ENCODE measurements around the gene PAPPA2. TPM values are rescaled to one million over a fixed set of nuclear protein-coding genes. Genes with fewer than 3 reads are reported as not detected.
A peak's percentile ranks its signal among the peaks of the same experiment; 100 is the strongest.

Gene PAPPA2
- total and polyA plus RNA-seq, 2 of the 8 experiments (the other 6 are each of a cell fraction or from before 2014, with no cell fraction given) = 0.08 to 0.88 TPM

DNA sequence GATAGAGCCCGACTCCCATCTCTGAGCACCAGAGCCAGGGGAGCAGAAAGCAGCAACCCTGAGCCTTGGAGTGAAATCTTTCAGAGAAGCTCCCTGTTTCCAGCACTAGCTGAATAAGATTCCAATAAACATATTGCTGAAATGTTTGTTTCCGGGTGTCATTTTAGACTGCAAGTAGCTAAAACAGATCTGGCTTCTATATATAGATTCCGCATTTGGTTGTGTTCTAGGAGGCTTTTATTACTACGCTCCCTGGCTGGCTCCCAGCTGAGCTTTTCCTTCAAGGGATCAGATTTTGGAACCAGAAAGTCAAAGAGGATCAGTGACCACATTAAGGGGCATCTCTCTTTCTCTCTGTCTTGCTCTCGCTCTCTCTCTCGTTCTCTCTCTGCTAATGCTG is 88.2 kb downstream of the PAPPA2 start:
- ChIA-PET POLR2A (ENCODE audit: partially characterized antibody) (no interaction called here), CTCF (ENCODE audit: partially characterized antibody) (interaction anchor here (0.6 to 4.9 kb wide), 4 partner anchors 9 to 21 kb away, joined by 3 to 33 read pairs (median 3); no protein-coding TSS in a partner anchor)
- Histone ChIP-seq H3K27me3 (replicated peaks in 1 of 4; ENCODE audit: control insufficient read depth in 3 of 4, extremely low read depth in 1 of 4, insufficient read depth in 3 of 4, low read length in 3 of 4) (no peaks in the 10 kb centered on the region), H3K14ac (ENCODE audit: insufficient read length) (no peak overlapping the region), H2BK5ac (ENCODE audit: low read depth, low read length) (no peak overlapping the region), H3K27ac (ENCODE audit: low read depth, low read length) (no peak overlapping the region), H2BK12ac (ENCODE audit: low read depth, low read length) (no peak overlapping the region), H4K20me1 (replicated peaks in 1 of 2; ENCODE audit: control insufficient read depth in 1 of 2, insufficient read depth in 2 of 2, low read length in 2 of 2) (no peaks in the 10 kb centered on the region), H3K9ac (replicated peaks in 1 of 4; ENCODE audit: extremely low read depth in 1 of 4, low read depth in 3 of 4, low read length in 3 of 4) (peak overlapping the region in 1 of 4 experiments; percentile 30; a peak in 1 of 7 replicates), H2BK20ac (ENCODE audit: low read length) (no peak overlapping the region), H3K79me2 (ENCODE audit: control insufficient read depth in 1 of 2, insufficient read depth in 2 of 2, low read length in 2 of 2) (no peaks in the 10 kb centered on the region), H3K23me2 (ENCODE audit: low read depth, low read length) (peaks cover 7% of the 10 kb centered on the region; the same call in 1 of the 2 replicates), H3K4me2 (ENCODE audit: insufficient read depth in 1 of 2, low read depth in 2 of 2, low read length in 2 of 2) (peak overlapping the region in 1 of 2 experiments; percentile 92; a peak in 2 of 4 replicates), H3K36me3 (ENCODE audit: control insufficient read depth in 2 of 4, insufficient read depth in 4 of 4, low read length in 3 of 4) (no peaks in the 10 kb centered on the region), H4K8ac (ENCODE audit: extremely low read depth, insufficient read depth, low read length) (no peak overlapping the region), H4K91ac (replicated peaks; ENCODE audit: insufficient read length, low read length) (no peak overlapping the region), H4K5ac (ENCODE audit: insufficient read length, low read depth, low read length) (no peak overlapping the region), H3K18ac (ENCODE audit: extremely low read depth, low read length) (no peak overlapping the region), H2BK15ac (ENCODE audit: low read length) (no peak overlapping the region), H2AFZ (ENCODE audit: low read length) (no peak overlapping the region; the same call in 1 of the 2 replicates), H3K79me1 (ENCODE audit: low read depth, low read length) (no peaks in the 10 kb centered on the region), H2BK120ac (replicated peaks; ENCODE audit: low read depth, low read length) (no peak overlapping the region), H3K23ac (ENCODE audit: insufficient read length) (no peak overlapping the region), H3K4me3 (ENCODE audit: extremely low read depth in 1 of 4, insufficient read depth in 2 of 4, low read depth in 3 of 4, low read length in 4 of 4) (peak overlapping the region in 1 of 4 experiments; percentile 59; a peak in 1 of 8 replicates), H3K9me3 (ENCODE audit: insufficient read depth in 2 of 2, low read depth in 1 of 2, low read length in 1 of 2) (no peaks in the 10 kb centered on the region), H3K4ac (replicated peaks; ENCODE audit: insufficient read length, low read depth, low read length) (no peak overlapping the region), H2AK5ac (ENCODE audit: low read depth, low read length) (no peak overlapping the region), H3K56ac (replicated peaks; ENCODE audit: insufficient read length, low read depth, low read length) (no peak overlapping the region), H3K4me1 (replicated peaks in 1 of 4; ENCODE audit: control insufficient read depth in 3 of 4, insufficient read depth in 4 of 4, low read length in 3 of 4) (peaks cover 3 to 16% (median 8%) of the 10 kb centered on the region in 4 experiments; a peak in 5 of 7 replicates)
- DNase-seq (ENCODE audit: low read depth in 1 of 2, low spot score in 2 of 2) (no peak), FAIRE-seq (no peak)
- TF ChIP-seq, protein P1, sequence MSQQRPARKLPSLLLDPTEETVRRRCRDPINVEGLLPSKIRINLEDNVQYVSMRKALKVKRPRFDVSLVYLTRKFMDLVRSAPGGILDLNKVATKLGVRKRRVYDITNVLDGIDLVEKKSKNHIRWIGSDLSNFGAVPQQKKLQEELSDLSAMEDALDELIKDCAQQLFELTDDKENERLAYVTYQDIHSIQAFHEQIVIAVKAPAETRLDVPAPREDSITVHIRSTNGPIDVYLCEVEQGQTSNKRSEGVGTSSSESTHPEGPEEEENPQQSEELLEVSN (IDR thresholded peaks at IDR 0.05) = no peak
- TF ChIP-seq POLR2AphosphoS5 (IDR thresholded peaks at IDR 0.05; ENCODE audit: low read depth, low read length) (no peak), SIX5 (IDR thresholded peaks at IDR 0.05; ENCODE audit: low read depth, low read length) (no peak), FOSL1 (IDR thresholded peaks at IDR 0.05; ENCODE audit: insufficient read depth, low read depth, low read length) (no peak), EZH2 (IDR thresholded peaks at IDR 0.05; ENCODE audit: low read depth, low read length, severe bottlenecking) (no peak), SIN3A (conservative IDR thresholded peaks at IDR 0.05 in 1 of 2, IDR thresholded peaks at IDR 0.05 in 1 of 2; ENCODE audit: low read depth in 1 of 2, low read length in 2 of 2) (no peak), RBBP5 (IDR thresholded peaks at IDR 0.05; ENCODE audit: borderline replicate concordance, low read depth, low read length) (no peak), TEAD4 (IDR thresholded peaks at IDR 0.05; ENCODE audit: low read depth, low read length) (no peak), BRCA1 (IDR thresholded peaks at IDR 0.05; ENCODE audit: low read depth, low read length) (no peak), CHD2 (IDR thresholded peaks at IDR 0.05; ENCODE audit: low read length) (no peak), HDAC2 (IDR thresholded peaks at IDR 0.05; ENCODE audit: borderline replicate concordance in 1 of 2, low read depth in 2 of 2, low read length in 2 of 2) (no peak)
- 61% methylated on average over 6 of the region's 6 CpGs; no CpG with 5 or more reads in 1 of the 2 experiments for WGBS, 2 experiments (ENCODE audit: extremely low coverage in 1 of 2, insufficient coverage in 1 of 2, insufficient read length in 1 of 2, insufficient replicate concordance in 2 of 2, low coverage in 1 of 2, low lambda C conversion rate in 2 of 2, missing lambda C conversion rate in 1 of 2)
